Measurements from ENCODE around the gene MORC2. TPM values are rescaled to one million over a fixed set of nuclear protein-coding genes. Genes with fewer than 3 reads are reported as not detected.

MORC2 gene
- polyA plus RNA-seq, 1 donor from 2014 or later = 15.1 TPM

GRCh38 chr22:30922151-30922611 lies 46.4 kb downstream of the MORC2 start:
- no peak overlapping the region for H2AFZ ChIP-seq (ENCODE audit: low read depth, low read length)
- no peak for TF ChIP-seq RAD21 (conservative IDR thresholded peaks at IDR 0.05)
- no peak for TF ChIP-seq MXI1 (conservative IDR thresholded peaks at IDR 0.05; ENCODE audit: poor library complexity, severe bottlenecking)
- TF ChIP-seq TAF1 (IDR thresholded peaks at IDR 0.05; ENCODE audit: low read depth) = no peak
- peak; percentile 24 for TF ChIP-seq POLR2AphosphoS5 (IDR thresholded peaks at IDR 0.05)
- no peak for TF ChIP-seq CTCF (IDR thresholded peaks at IDR 0.05; ENCODE audit: poor library complexity, severe bottlenecking)
- TF ChIP-seq EP300 (conservative IDR thresholded peaks at IDR 0.05; ENCODE audit: poor library complexity, severe bottlenecking) = no peak
- no peak for TF ChIP-seq SMC3 (conservative IDR thresholded peaks at IDR 0.05; ENCODE audit: poor library complexity)
- no peak for TF ChIP-seq REST (IDR thresholded peaks at IDR 0.05; ENCODE audit: borderline replicate concordance)
- H3K79me2 ChIP-seq (replicated peaks; ENCODE audit: insufficient read depth, low read length) = no peaks in the 10 kb centered on the region
- H3K9me2 ChIP-seq (ENCODE audit: insufficient read depth, low read length) = no peaks in the 10 kb centered on the region
- H3K9ac ChIP-seq (ENCODE audit: low read length) = no peak overlapping the region
- no peak overlapping the region for H3K4me2 ChIP-seq (ENCODE audit: low read length)
- no peaks in the 10 kb centered on the region for H3K36me3 ChIP-seq (ENCODE audit: insufficient read depth, low read length)
- H3F3A ChIP-seq (ENCODE audit: insufficient read depth, low read length, poor library complexity, severe bottlenecking) = no peaks in the 10 kb centered on the region
- no peaks in the 10 kb centered on the region for H4K20me1 ChIP-seq (ENCODE audit: insufficient read depth)
- no peaks in the 10 kb centered on the region for H3K9me3 ChIP-seq (ENCODE audit: low read length)
- H3K27me3 ChIP-seq (ENCODE audit: insufficient read depth, low read depth, low read length) = no peaks in the 10 kb centered on the region
- H3K27ac ChIP-seq (ENCODE audit: low read length) = no peak overlapping the region
- no peak overlapping the region for H3K4me3 ChIP-seq (ENCODE audit: low read length)

- H3K36me3 ChIP-seq (ENCODE audit: insufficient read depth, low read length) = no peaks in the 10 kb centered on the region
- H3K27ac ChIP-seq (ENCODE audit: low read length) = no peak overlapping the region
- H2AFZ ChIP-seq (ENCODE audit: low read depth, low read length) = no peak overlapping the region
- H3K4me2 ChIP-seq (ENCODE audit: low read length) = no peak overlapping the region
- H3K27me3 ChIP-seq (ENCODE audit: insufficient read depth, low read depth, low read length) = no peaks in the 10 kb centered on the region
- no peaks in the 10 kb centered on the region for H3F3A ChIP-seq (ENCODE audit: insufficient read depth, low read length, poor library complexity, severe bottlenecking)
- no peak overlapping the region for H3K9ac ChIP-seq (ENCODE audit: low read length)
- H3K9me3 ChIP-seq (ENCODE audit: low read length) = peaks cover 3% of the 10 kb centered on the region
- H3K9me2 ChIP-seq (ENCODE audit: insufficient read depth, low read length) = no peaks in the 10 kb centered on the region
- no peak overlapping the region for H3K4me3 ChIP-seq (ENCODE audit: low read length)
- TF ChIP-seq TAF1 (IDR thresholded peaks at IDR 0.05; ENCODE audit: low read depth) (no peak), POLR2AphosphoS5 (IDR thresholded peaks at IDR 0.05) (no peak), SMC3 (conservative IDR thresholded peaks at IDR 0.05; ENCODE audit: poor library complexity) (no peak), REST (IDR thresholded peaks at IDR 0.05; ENCODE audit: borderline replicate concordance) (no peak), EZH2 (IDR thresholded peaks at IDR 0.05; ENCODE audit: borderline replicate concordance, insufficient read depth, low read length, poor library complexity, severe bottlenecking) (no peak), RAD21 (conservative IDR thresholded peaks at IDR 0.05) (no peak), CTCF (IDR thresholded peaks at IDR 0.05; ENCODE audit: poor library complexity, severe bottlenecking) (no peak), EP300 (conservative IDR thresholded peaks at IDR 0.05; ENCODE audit: poor library complexity, severe bottlenecking) (no peak), MXI1 (conservative IDR thresholded peaks at IDR 0.05; ENCODE audit: poor library complexity, severe bottlenecking) (no peak)
- no peaks in the 10 kb centered on the region for H4K20me1 ChIP-seq (ENCODE audit: insufficient read depth)
- H3K79me2 ChIP-seq (replicated peaks; ENCODE audit: insufficient read depth, low read length) = no peaks in the 10 kb centered on the region
These were observed 47.5 kb downstream of the MORC2 start for GRCh38 chr22:30921108-30921507.

All from neural cell (in vitro differentiated cells).